DOHH2 (cell line): ENCODE results near the gene MET.
"Not testable (repeated sequence)": the region's sequence is repeated elsewhere in the genome, so short reads cannot be mapped to it uniquely, and the experiment has no call there.

Experiments used
- H3F3A ChIP-seq: fragments of 200-600 bp; sonication (generic), shearing (Covaris generic); 2 replicates; pipeline ENCODE4 v1.6.0; 2016; ENCODE audit warnings: antibody characterized with exemption, mild to moderate bottlenecking; ENCODE audit not compliant: control insufficient read depth, insufficient read depth
- H3K27ac ChIP-seq: fragments of 200-600 bp; sonication (generic); 2 replicates; pipeline ENCODE4 v1.5.1; 2014; ENCODE audit warnings: low read depth, mild to moderate bottlenecking, low read length, moderate library complexity
- H3K27me3 ChIP-seq: fragments of 200-600 bp; sonication (generic); 2 replicates; pipeline ENCODE4 v1.6.1; 2014; ENCODE audit warnings: mild to moderate bottlenecking, low read length, mixed read lengths; ENCODE audit not compliant: control insufficient read depth
- H3K36me3 ChIP-seq: fragments of 200-600 bp; sonication (generic); 2 replicates; pipeline ENCODE4 v1.6.1; 2014; ENCODE audit warnings: mild to moderate bottlenecking, low read length, moderate library complexity, mixed read lengths; ENCODE audit not compliant: control insufficient read depth
- H3K4me1 ChIP-seq: fragments of 200-600 bp; sonication (generic); 2 replicates; pipeline ENCODE4 v1.6.1; 2014; ENCODE audit warnings: mild to moderate bottlenecking, low read length, mixed read lengths; ENCODE audit not compliant: control insufficient read depth
- H3K4me2 ChIP-seq: fragments of 200-600 bp; sonication (generic); 2 replicates; pipeline ENCODE4 v1.6.0; 2014; ENCODE audit warnings: mild to moderate bottlenecking, low read length, moderate library complexity
- H3K4me3 ChIP-seq: fragments of 200-600 bp; sonication (generic); 2 replicates; pipeline ENCODE4 v1.5.1; 2014; ENCODE audit warnings: mild to moderate bottlenecking, low read length, mixed read lengths
- H3K79me2 ChIP-seq: fragments of 200-600 bp; sonication (generic); 2 replicates; pipeline ENCODE4 v1.6.1; 2014; ENCODE audit warnings: mild to moderate bottlenecking, low read length, mixed read lengths; ENCODE audit not compliant: control insufficient read depth
- H3K9me2 ChIP-seq: fragments of 200-600 bp; sonication (generic); replicated peaks from 2 replicates; pipeline ENCODE4 v1.6.1; 2014; ENCODE audit warnings: mild to moderate bottlenecking, low read length, mixed read lengths; ENCODE audit not compliant: control insufficient read depth
- H3K9me3 ChIP-seq: fragments of 200-600 bp; sonication (generic); 2 replicates; pipeline ENCODE4 v1.6.1; 2014; ENCODE audit warnings: antibody characterized with exemption, low read length, mixed read lengths; ENCODE audit not compliant: control insufficient read depth, insufficient read depth
- H4K20me1 ChIP-seq: fragments of 200-600 bp; sonication (generic); 2 replicates; pipeline ENCODE4 v1.6.0; 2014; ENCODE audit warnings: low read depth, mild to moderate bottlenecking, antibody characterized with exemption, low read length, moderate library complexity; ENCODE audit not compliant: control insufficient read depth, insufficient read depth
- EZH2phosphoT487 ChIP-seq: fragments of 200-600 bp; sonication (generic); IDR thresholded peaks from 2 replicates; pipeline ENCODE4 v1.6.1; 2017; ENCODE audit warnings: borderline replicate concordance, mild to moderate bottlenecking, antibody characterized with exemption, low read length, moderate library complexity, mixed read lengths
- TF ChIP-seq, protein P1 (sequence below): fragments of 200-600 bp; sonication (generic); IDR thresholded peaks from one replicate; pipeline ENCODE4 v1.5.1; 2014; ENCODE audit warnings: antibody characterized with exemption, mild to moderate bottlenecking, low read depth, low read length; ENCODE audit not compliant: poor library complexity, severe bottlenecking

The MET gene

DNA sequence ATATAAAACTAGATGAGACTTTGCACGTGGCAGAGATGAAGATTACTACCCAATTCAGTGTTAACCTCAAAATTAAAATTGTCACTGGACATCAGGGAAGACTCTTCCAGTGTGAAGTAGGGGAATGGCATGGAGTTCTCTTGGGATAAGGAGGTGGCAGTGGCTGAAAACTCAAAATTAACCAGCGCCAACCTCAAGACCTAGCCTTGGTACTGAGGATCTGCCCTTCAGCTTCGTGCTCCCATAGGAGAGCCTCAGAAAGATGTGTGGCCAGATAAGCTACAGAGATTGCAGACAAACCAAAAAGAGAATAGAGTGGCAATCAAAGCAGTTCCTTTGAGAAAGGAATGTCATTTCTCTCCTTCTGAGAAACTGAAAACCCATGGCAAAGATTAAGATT, 143.0 kb downstream of the MET start:
- Histone ChIP-seq H3K4me3 (no peak overlapping the region), H3F3A (no peaks in the 10 kb centered on the region), H4K20me1 (no peaks in the 10 kb centered on the region), H3K4me1 (no peaks in the 10 kb centered on the region), H3K9me2 (no peaks in the 10 kb centered on the region), H3K9me3 (no peaks in the 10 kb centered on the region), H3K79me2 (no peaks in the 10 kb centered on the region), H3K4me2 (no peak overlapping the region), H3K27ac (no peak overlapping the region), H3K36me3 (no peaks in the 10 kb centered on the region), H3K27me3 (peaks cover 19% of the 10 kb centered on the region)
- TF ChIP-seq, protein P1, sequence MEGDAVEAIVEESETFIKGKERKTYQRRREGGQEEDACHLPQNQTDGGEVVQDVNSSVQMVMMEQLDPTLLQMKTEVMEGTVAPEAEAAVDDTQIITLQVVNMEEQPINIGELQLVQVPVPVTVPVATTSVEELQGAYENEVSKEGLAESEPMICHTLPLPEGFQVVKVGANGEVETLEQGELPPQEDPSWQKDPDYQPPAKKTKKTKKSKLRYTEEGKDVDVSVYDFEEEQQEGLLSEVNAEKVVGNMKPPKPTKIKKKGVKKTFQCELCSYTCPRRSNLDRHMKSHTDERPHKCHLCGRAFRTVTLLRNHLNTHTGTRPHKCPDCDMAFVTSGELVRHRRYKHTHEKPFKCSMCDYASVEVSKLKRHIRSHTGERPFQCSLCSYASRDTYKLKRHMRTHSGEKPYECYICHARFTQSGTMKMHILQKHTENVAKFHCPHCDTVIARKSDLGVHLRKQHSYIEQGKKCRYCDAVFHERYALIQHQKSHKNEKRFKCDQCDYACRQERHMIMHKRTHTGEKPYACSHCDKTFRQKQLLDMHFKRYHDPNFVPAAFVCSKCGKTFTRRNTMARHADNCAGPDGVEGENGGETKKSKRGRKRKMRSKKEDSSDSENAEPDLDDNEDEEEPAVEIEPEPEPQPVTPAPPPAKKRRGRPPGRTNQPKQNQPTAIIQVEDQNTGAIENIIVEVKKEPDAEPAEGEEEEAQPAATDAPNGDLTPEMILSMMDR: no peak
- no peak for TF ChIP-seq EZH2phosphoT487

DNA sequence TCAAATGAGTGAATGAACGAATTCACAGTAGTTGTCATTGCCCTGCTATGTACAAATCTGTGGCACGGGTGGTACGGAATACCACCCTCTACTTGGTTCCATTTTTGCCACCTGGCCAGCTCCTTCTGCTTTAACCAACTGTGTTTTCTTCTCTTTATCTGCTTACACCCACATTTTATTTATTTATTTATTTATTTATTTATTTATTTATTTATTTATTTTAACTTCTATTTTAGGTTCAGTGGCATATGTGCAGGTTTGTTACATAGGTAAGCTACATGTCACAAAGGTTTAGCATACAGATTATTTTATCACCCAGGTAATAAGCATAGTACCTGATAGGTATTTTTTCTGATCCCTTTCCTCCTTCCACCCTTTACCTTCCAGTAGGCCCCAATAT, 148.2 kb downstream of the MET start:
- Histone ChIP-seq H3K36me3 (no peaks in the 10 kb centered on the region), H3K9me2 (no peaks in the 10 kb centered on the region), H3K4me2 (no peak overlapping the region), H3K4me1 (no peaks in the 10 kb centered on the region), H3K27ac (no peak overlapping the region), H3K4me3 (no peak overlapping the region), H3F3A (no peaks in the 10 kb centered on the region), H3K27me3 (peaks cover 21% of the 10 kb centered on the region), H3K9me3 (no peaks in the 10 kb centered on the region), H4K20me1 (no peaks in the 10 kb centered on the region), H3K79me2 (no peaks in the 10 kb centered on the region)
- TF ChIP-seq, protein P1: no peak
- TF ChIP-seq EZH2phosphoT487: no peak

DNA sequence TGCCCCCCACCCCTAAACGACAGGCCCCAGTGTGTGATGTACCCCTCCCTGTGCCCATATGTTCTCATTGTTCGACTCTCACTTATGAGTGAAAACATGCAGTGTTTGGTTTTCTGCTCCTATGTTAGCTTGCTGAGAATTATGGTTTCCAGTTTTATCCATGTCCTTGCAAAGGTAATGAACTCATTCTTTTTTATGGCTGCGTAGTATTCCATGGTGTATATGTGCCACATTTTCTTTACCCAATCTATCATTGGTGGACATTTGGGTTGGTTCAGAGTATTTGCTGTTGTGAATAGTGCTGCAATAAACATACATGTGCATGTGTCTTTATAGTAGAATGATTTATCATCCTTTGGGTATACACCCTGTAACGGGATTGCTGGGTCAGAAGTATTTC, 149.7 kb downstream of the MET start:
- not testable (repeated sequence) for H3K4me2 ChIP-seq, H3K9me2 ChIP-seq, H3K4me3 ChIP-seq, H4K20me1 ChIP-seq, H3K79me2 ChIP-seq, H3K4me1 ChIP-seq, H3K27ac ChIP-seq, H3K36me3 ChIP-seq, H3F3A ChIP-seq, H3K9me3 ChIP-seq
- peaks cover 25% of the 10 kb centered on the region for H3K27me3 ChIP-seq

DNA sequence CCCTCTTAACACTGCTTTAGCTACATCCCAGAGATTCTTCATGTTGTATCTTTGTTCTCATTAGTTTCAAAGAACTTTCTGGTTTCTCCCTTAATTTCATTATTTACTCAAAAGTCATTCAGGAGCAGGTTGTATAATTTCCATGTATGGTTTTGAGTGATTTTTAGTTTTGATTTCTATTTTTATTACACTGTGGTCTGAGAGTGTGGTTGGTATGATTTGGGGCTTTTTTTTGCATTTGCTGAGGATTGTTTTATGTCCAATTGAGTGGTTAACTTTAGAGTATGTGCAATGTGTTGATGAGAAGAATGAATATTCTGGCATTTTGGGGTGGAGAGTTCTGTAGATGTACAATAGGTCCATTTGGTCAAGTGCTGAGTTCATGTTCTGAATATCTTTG, 152.5 kb downstream of the MET start:
- no peaks in the 10 kb centered on the region for H3K79me2 ChIP-seq
- no peak overlapping the region for H3K4me3 ChIP-seq
- H3K4me2 ChIP-seq: no peak overlapping the region
- H4K20me1 ChIP-seq: no peaks in the 10 kb centered on the region
- no peak overlapping the region for H3K27ac ChIP-seq
- H3K4me1 ChIP-seq: no peaks in the 10 kb centered on the region
- peaks cover 15% of the 10 kb centered on the region for H3K27me3 ChIP-seq
- H3F3A ChIP-seq: no peaks in the 10 kb centered on the region
- no peaks in the 10 kb centered on the region for H3K36me3 ChIP-seq
- no peaks in the 10 kb centered on the region for H3K9me2 ChIP-seq
- H3K9me3 ChIP-seq: no peaks in the 10 kb centered on the region
- TF ChIP-seq EZH2phosphoT487: no peak
- TF ChIP-seq, protein P1: no peak
